ENCODE data around the gene PLEKHD1.

DNA sequence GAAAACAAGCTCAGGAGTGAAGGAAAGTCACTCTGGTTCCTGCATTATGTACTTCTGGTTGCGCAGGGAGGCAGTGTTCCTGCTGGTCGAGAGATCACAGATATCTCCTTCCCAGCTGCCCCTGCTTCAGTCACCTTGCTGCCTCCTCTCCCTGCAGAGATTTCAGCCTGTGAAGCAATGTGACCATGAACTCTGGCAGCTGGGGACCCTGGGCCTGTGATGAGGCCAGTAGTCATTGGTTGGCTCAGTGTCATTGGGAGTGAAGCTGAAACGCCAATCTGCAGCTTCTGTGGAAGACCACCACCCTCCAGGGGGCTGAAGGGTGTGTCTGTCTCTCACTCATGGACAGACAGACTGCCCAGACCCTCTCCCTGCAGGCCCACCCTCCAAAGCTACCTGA is 45.0 kb downstream of the PLEKHD1 start:
- TF ChIP-seq, protein P1, sequence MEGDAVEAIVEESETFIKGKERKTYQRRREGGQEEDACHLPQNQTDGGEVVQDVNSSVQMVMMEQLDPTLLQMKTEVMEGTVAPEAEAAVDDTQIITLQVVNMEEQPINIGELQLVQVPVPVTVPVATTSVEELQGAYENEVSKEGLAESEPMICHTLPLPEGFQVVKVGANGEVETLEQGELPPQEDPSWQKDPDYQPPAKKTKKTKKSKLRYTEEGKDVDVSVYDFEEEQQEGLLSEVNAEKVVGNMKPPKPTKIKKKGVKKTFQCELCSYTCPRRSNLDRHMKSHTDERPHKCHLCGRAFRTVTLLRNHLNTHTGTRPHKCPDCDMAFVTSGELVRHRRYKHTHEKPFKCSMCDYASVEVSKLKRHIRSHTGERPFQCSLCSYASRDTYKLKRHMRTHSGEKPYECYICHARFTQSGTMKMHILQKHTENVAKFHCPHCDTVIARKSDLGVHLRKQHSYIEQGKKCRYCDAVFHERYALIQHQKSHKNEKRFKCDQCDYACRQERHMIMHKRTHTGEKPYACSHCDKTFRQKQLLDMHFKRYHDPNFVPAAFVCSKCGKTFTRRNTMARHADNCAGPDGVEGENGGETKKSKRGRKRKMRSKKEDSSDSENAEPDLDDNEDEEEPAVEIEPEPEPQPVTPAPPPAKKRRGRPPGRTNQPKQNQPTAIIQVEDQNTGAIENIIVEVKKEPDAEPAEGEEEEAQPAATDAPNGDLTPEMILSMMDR (IDR thresholded peaks at IDR 0.05): no peak
- no peak for TF ChIP-seq POLR2A (IDR thresholded peaks at IDR 0.05)
